Measurements from ENCODE around the gene PTAFR. TPM values are rescaled to one million over a fixed set of nuclear protein-coding genes. Genes with fewer than 3 reads are reported as not detected.

Gene PTAFR
- total and polyA plus RNA-seq, 2 of the 8 experiments (the other 6 are each of a cell fraction or from before 2014, with no cell fraction given) = 1.2 to 4.9 TPM

DNA sequence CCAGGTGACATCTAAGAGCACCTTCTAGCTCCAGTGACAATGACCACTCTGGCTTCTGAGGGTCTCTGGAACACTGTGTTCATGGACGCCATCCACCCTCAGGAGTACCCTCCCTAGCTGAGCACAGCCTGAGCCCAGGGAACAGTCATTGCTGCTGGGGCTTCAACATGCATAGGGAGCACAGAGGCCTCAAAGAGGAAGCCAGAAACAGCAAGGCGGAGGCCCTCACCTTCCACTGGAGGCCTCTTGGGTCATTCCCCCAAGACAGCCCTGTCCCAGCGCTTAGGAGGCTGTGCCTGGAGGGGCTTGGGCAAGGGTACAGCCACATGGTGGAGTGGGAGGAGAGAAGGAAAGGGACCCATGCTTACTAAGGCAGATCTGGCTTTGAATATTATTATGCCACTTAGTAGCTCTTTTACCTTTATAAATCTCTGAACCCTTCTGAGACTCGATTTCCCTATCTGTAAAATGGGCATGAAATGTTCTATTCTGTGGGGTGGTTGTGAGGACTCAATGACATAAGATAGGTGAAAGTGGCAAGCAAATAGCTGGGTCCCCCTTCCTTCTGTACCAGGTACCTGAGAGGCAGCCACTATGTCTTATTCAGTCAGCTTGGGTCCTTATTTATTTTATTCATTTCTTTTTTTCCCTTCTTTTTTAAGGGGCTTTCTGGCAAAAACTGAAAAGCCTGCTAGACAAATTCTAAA lies 32.8 kb downstream of the PTAFR start:
- Histone ChIP-seq H4K5ac (ENCODE audit: insufficient read length, low read depth, low read length) (no peak overlapping the region), H3K4me1 (replicated peaks in 1 of 4; ENCODE audit: control insufficient read depth in 3 of 4, insufficient read depth in 4 of 4, low read length in 3 of 4) (peaks cover 0 to 10% (median 7%) of the 10 kb centered on the region in 4 experiments; a peak in 6 of 7 replicates)
- no peak for DNase-seq (ENCODE audit: low read depth in 1 of 2, low spot score in 2 of 2)
- TF ChIP-seq JUN (IDR thresholded peaks at IDR 0.05; ENCODE audit: low read depth, low read length) = no peak
- TF ChIP-seq, protein P1, sequence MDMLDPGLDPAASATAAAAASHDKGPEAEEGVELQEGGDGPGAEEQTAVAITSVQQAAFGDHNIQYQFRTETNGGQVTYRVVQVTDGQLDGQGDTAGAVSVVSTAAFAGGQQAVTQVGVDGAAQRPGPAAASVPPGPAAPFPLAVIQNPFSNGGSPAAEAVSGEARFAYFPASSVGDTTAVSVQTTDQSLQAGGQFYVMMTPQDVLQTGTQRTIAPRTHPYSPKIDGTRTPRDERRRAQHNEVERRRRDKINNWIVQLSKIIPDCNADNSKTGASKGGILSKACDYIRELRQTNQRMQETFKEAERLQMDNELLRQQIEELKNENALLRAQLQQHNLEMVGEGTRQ (IDR thresholded peaks at IDR 0.05; ENCODE audit: low read length) = no peak
- no peak for TF ChIP-seq SRF (IDR thresholded peaks at IDR 0.05; ENCODE audit: low read depth, low read length)

More for the DNA sequence above, 32.8 kb downstream of the PTAFR start:
- Histone ChIP-seq H2BK120ac (replicated peaks; ENCODE audit: low read depth, low read length) (no peak overlapping the region), H4K91ac (replicated peaks; ENCODE audit: insufficient read length, low read length) (no peak overlapping the region), H3K9me3 (ENCODE audit: insufficient read depth in 2 of 2, low read depth in 1 of 2, low read length in 1 of 2) (no peaks in the 10 kb centered on the region), H3K4ac (replicated peaks; ENCODE audit: insufficient read length, low read depth, low read length) (no peak overlapping the region), H4K20me1 (replicated peaks in 1 of 2; ENCODE audit: control insufficient read depth in 1 of 2, insufficient read depth in 2 of 2, low read length in 2 of 2) (no peaks in the 10 kb centered on the region), H2AK5ac (ENCODE audit: low read depth, low read length) (no peak overlapping the region), H3K23ac (ENCODE audit: insufficient read length) (no peak overlapping the region), H4K8ac (ENCODE audit: extremely low read depth, insufficient read depth, low read length) (no peak overlapping the region), H3K18ac (ENCODE audit: extremely low read depth, low read length) (no peak overlapping the region), H3K27me3 (replicated peaks in 1 of 4; ENCODE audit: control insufficient read depth in 3 of 4, extremely low read depth in 1 of 4, insufficient read depth in 3 of 4, low read length in 3 of 4) (no peaks in the 10 kb centered on the region), H3K79me1 (ENCODE audit: low read depth, low read length) (peaks cover 2% of the 10 kb centered on the region; the same call in 1 of the 2 replicates), H2BK20ac (ENCODE audit: low read length) (no peak overlapping the region), H3K4me3 (ENCODE audit: extremely low read depth in 1 of 4, insufficient read depth in 2 of 4, low read depth in 3 of 4, low read length in 4 of 4) (no peak overlapping the region), H3K14ac (ENCODE audit: insufficient read length) (no peak overlapping the region), H3K27ac (ENCODE audit: low read depth, low read length) (no peak overlapping the region), H3K56ac (replicated peaks; ENCODE audit: insufficient read length, low read depth, low read length) (no peak overlapping the region), H3K36me3 (ENCODE audit: control insufficient read depth in 2 of 4, insufficient read depth in 4 of 4, low read length in 3 of 4) (no peaks in the 10 kb centered on the region), H3K23me2 (ENCODE audit: low read depth, low read length) (peaks cover 3% of the 10 kb centered on the region; the same call in 1 of the 2 replicates), H2BK12ac (ENCODE audit: low read depth, low read length) (no peak overlapping the region), H2BK15ac (ENCODE audit: low read length) (no peak overlapping the region), H3K9ac (replicated peaks in 1 of 4; ENCODE audit: extremely low read depth in 1 of 4, low read depth in 3 of 4, low read length in 3 of 4) (no peak overlapping the region), H2AFZ (ENCODE audit: low read length) (peak overlapping the region; percentile 40; the same call in 1 of the 2 replicates), H3K79me2 (ENCODE audit: control insufficient read depth in 1 of 2, insufficient read depth in 2 of 2, low read length in 2 of 2) (no peaks in the 10 kb centered on the region), H2BK5ac (ENCODE audit: low read depth, low read length) (no peak overlapping the region), H3K4me2 (ENCODE audit: insufficient read depth in 1 of 2, low read depth in 2 of 2, low read length in 2 of 2) (no peak overlapping the region)
- POLR2A ChIA-PET (ENCODE audit: partially characterized antibody) = no interaction called here
- CTCF ChIA-PET (ENCODE audit: partially characterized antibody) = interaction anchor here (0.6 kb wide), 1 partner anchor 52 kb away, joined by 3 read pairs; no protein-coding TSS in a partner anchor
- WGBS, 2 experiments (ENCODE audit: extremely low coverage in 1 of 2, insufficient coverage in 1 of 2, insufficient read length in 1 of 2, insufficient replicate concordance in 2 of 2, low coverage in 1 of 2, low lambda C conversion rate in 2 of 2, missing lambda C conversion rate in 1 of 2) = 94% methylated on average over 4 of the region's 4 CpGs; no CpG with 5 or more reads in 1 of the 2 experiments
- no peak for FAIRE-seq
